ENCODE data around the gene CREB3L1. TPM values are rescaled to one million over a fixed set of nuclear protein-coding genes. Genes with fewer than 3 reads are reported as not detected.
A peak's percentile ranks its signal among the peaks of the same experiment; 100 is the strongest.

The CREB3L1 gene
- total and polyA plus RNA-seq, 2 of the 13 experiments (the other 11 are each of a cell fraction or from before 2014, with no cell fraction given) = not detected

DNA sequence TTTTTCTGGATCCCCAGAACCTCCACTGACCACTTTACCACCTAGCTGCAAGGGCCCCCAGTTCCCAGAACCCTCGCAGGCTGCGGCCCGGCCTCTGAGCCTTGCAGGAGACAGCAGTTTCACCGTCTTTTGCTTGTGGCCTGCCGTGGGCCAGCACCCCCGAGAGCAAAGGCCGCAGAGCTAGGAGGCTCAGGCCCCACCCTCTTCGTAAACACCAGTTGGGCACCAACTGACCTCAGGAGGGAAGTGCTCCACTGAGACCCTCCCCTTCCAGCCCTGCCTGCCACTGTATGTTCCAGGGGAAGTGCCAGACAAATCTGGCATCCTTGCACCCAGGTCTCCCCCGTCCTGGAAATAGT, 23.4 kb upstream of the CREB3L1 start (continued):
- TF ChIP-seq, protein P1, sequence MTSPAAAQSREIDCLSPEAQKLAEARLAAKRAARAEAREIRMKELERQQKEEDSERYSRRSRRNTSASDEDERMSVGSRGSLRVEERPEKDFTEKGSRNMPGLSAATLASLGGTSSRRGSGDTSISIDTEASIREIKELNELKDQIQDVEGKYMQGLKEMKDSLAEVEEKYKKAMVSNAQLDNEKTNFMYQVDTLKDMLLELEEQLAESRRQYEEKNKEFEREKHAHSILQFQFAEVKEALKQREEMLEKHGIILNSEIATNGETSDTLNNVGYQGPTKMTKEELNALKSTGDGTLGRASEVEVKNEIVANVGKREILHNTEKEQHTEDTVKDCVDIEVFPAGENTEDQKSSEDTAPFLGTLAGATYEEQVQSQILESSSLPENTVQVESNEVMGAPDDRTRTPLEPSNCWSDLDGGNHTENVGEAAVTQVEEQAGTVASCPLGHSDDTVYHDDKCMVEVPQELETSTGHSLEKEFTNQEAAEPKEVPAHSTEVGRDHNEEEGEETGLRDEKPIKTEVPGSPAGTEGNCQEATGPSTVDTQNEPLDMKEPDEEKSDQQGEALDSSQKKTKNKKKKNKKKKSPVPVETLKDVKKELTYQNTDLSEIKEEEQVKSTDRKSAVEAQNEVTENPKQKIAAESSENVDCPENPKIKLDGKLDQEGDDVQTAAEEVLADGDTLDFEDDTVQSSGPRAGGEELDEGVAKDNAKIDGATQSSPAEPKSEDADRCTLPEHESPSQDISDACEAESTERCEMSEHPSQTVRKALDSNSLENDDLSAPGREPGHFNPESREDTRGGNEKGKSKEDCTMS (CRISPR knock-in tag; conservative IDR thresholded peaks at IDR 0.05) = no peak
- TF ChIP-seq ZFP36L1 (CRISPR knock-in tag; IDR thresholded peaks at IDR 0.05) (no peak), ZNF556 (CRISPR knock-in tag; IDR thresholded peaks at IDR 0.05; ENCODE audit: borderline replicate concordance) (no peak), ZNF713 (CRISPR knock-in tag; IDR thresholded peaks at IDR 0.05) (no peak), ZNF335 (CRISPR knock-in tag; IDR thresholded peaks at IDR 0.05) (no peak), HOXA3 (CRISPR knock-in tag; IDR thresholded peaks at IDR 0.05) (peak; percentile 22; the same call in 1 of the 2 replicates), ZNF329 (CRISPR knock-in tag; IDR thresholded peaks at IDR 0.05; ENCODE audit: low read depth) (no peak), ZNF337 (CRISPR knock-in tag; IDR thresholded peaks at IDR 0.05; ENCODE audit: borderline replicate concordance, low read depth) (no peak), FOXO1 (CRISPR knock-in tag; IDR thresholded peaks at IDR 0.05) (peak; percentile 86), RARG (CRISPR knock-in tag; IDR thresholded peaks at IDR 0.05; ENCODE audit: low read depth) (no peak), ZMYM4 (CRISPR knock-in tag; IDR thresholded peaks at IDR 0.05) (no peak), TOPORS (CRISPR knock-in tag; IDR thresholded peaks at IDR 0.05) (no peak), FOXP1 (IDR thresholded peaks at IDR 0.05) (no peak), FOXP1 (CRISPR knock-in tag; IDR thresholded peaks at IDR 0.05) (peak; percentile 72), NFRKB (IDR thresholded peaks at IDR 0.05) (no peak), PHF5A (CRISPR knock-in tag; IDR thresholded peaks at IDR 0.05; ENCODE audit: low read depth, unreplicated experiment) (no peak), SKI (IDR thresholded peaks at IDR 0.05; ENCODE audit: partially characterized antibody) (no peak), RAD51 (IDR thresholded peaks at IDR 0.05; ENCODE audit: borderline replicate concordance) (no peak), SUZ12 (IDR thresholded peaks at IDR 0.05; ENCODE audit: low read depth, low read length) (no peak), WIZ (CRISPR knock-in tag; IDR thresholded peaks at IDR 0.05) (no peak), KAT7 (CRISPR knock-in tag; IDR thresholded peaks at IDR 0.05; ENCODE audit: borderline replicate concordance) (no peak), JDP2 (CRISPR knock-in tag; IDR thresholded peaks at IDR 0.05; ENCODE audit: borderline replicate concordance) (no peak), SRY (CRISPR knock-in tag; IDR thresholded peaks at IDR 0.05) (0 out of 2 replicates have a peak, but pooled peaks have one; percentile 44), ELF3 (CRISPR knock-in tag; IDR thresholded peaks at IDR 0.05) (0 out of 2 replicates have a peak, but pooled peaks have one; percentile 26)
- TF ChIP-seq, protein P2, sequence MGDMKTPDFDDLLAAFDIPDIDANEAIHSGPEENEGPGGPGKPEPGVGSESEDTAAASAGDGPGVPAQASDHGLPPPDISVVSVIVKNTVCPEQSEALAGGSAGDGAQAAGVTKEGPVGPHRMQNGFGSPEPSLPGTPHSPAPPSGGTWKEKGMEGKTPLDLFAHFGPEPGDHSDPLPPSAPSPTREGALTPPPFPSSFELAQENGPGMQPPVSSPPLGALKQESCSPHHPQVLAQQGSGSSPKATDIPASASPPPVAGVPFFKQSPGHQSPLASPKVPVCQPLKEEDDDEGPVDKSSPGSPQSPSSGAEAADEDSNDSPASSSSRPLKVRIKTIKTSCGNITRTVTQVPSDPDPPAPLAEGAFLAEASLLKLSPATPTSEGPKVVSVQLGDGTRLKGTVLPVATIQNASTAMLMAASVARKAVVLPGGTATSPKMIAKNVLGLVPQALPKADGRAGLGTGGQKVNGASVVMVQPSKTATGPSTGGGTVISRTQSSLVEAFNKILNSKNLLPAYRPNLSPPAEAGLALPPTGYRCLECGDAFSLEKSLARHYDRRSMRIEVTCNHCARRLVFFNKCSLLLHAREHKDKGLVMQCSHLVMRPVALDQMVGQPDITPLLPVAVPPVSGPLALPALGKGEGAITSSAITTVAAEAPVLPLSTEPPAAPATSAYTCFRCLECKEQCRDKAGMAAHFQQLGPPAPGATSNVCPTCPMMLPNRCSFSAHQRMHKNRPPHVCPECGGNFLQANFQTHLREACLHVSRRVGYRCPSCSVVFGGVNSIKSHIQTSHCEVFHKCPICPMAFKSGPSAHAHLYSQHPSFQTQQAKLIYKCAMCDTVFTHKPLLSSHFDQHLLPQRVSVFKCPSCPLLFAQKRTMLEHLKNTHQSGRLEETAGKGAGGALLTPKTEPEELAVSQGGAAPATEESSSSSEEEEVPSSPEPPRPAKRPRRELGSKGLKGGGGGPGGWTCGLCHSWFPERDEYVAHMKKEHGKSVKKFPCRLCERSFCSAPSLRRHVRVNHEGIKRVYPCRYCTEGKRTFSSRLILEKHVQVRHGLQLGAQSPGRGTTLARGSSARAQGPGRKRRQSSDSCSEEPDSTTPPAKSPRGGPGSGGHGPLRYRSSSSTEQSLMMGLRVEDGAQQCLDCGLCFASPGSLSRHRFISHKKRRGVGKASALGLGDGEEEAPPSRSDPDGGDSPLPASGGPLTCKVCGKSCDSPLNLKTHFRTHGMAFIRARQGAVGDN (CRISPR knock-in tag; IDR thresholded peaks at IDR 0.05) = peak; percentile 68
- TF ChIP-seq, protein P3, sequence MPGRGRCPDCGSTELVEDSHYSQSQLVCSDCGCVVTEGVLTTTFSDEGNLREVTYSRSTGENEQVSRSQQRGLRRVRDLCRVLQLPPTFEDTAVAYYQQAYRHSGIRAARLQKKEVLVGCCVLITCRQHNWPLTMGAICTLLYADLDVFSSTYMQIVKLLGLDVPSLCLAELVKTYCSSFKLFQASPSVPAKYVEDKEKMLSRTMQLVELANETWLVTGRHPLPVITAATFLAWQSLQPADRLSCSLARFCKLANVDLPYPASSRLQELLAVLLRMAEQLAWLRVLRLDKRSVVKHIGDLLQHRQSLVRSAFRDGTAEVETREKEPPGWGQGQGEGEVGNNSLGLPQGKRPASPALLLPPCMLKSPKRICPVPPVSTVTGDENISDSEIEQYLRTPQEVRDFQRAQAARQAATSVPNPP (CRISPR knock-in tag; IDR thresholded peaks at IDR 0.05) = no peak
